Measurements from ENCODE around the gene CCSER1.

DNA sequence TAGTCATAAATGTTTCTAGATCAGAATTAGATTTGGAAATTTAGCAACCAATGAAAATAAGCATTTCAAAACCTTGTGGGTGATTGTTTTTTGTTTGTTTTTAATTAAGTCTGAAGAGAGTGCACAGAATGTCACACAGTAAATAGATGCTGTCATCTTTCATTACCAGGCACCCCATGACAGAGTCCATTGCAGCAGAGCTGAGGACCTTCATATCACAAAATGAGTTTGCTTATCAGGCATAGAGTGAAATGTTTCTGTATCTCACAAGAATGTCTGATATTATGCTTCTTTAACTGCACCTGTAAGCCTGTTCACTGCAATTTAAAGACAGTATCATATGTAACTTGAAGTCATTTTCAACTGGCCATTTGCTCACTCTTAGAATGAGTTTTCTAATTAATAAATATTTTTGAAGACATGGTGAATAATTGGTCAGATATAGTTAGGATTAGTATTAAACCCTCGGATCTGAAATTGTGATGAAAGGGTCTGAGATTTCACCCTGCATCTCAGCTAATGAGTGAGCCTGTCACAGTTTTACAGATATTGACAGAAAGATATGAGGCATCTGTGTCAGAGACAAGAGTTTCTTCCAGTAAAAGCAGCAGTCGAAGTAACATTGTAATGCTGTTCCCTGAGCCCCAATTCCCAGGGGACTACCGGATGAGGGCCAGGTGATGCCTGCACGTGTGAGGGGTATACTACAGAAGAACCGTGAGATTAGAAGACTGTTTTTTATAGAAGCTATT is 416.4 kb downstream of the CCSER1 start:
- TF ChIP-seq, protein P1, sequence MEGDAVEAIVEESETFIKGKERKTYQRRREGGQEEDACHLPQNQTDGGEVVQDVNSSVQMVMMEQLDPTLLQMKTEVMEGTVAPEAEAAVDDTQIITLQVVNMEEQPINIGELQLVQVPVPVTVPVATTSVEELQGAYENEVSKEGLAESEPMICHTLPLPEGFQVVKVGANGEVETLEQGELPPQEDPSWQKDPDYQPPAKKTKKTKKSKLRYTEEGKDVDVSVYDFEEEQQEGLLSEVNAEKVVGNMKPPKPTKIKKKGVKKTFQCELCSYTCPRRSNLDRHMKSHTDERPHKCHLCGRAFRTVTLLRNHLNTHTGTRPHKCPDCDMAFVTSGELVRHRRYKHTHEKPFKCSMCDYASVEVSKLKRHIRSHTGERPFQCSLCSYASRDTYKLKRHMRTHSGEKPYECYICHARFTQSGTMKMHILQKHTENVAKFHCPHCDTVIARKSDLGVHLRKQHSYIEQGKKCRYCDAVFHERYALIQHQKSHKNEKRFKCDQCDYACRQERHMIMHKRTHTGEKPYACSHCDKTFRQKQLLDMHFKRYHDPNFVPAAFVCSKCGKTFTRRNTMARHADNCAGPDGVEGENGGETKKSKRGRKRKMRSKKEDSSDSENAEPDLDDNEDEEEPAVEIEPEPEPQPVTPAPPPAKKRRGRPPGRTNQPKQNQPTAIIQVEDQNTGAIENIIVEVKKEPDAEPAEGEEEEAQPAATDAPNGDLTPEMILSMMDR (IDR thresholded peaks at IDR 0.05; ENCODE audit: low read length), result no peak
- no peak for TF ChIP-seq EZH2 (IDR thresholded peaks at IDR 0.05; ENCODE audit: borderline replicate concordance, low read length)

All from OCI-LY1 (cell line).